ENCODE data around the gene CDK17. TPM values are rescaled to one million over a fixed set of nuclear protein-coding genes. Genes with fewer than 3 reads are reported as not detected.

The CDK17 gene
- total and polyA plus RNA-seq, 2 donors (not counting 1 experiment from before 2014, with no cell fraction given), result 50.0 to 109 TPM

DNA sequence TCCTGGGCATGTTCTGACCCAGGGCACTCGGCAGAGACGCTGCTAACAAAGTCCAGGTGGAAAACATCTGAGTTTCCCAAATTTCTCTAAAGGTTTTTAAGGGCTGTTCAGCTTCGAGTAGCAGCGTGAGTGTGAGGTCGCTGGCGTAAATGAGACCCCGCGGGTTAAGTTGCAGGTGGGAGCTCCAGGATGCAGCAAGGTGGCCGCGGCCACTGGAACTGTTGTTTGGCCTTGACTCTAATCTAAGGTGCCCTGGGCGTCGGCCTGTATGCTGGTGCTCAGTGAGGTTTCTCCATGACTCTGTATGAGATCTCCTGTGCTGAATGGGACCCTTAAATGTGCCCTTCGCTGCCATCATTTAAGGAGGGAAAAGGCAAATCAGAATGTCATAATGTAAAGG, 155.4 kb downstream of the CDK17 start:
- no peaks in the 10 kb centered on the region for H3K27me3 ChIP-seq (ENCODE audit: control insufficient read depth, insufficient read depth, low read length)
- TF ChIP-seq CTCF (conservative IDR thresholded peaks at IDR 0.05 in 1 of 2, IDR thresholded peaks at IDR 0.05 in 1 of 2; ENCODE audit: low read depth in 1 of 2, low read length in 2 of 2) (no peak), EZH2 (IDR thresholded peaks at IDR 0.05; ENCODE audit: low read length, missing control alignments) (no peak)
- DNase-seq (ENCODE audit: low read depth in 2 of 2), result no peak
- no peak overlapping the region for H3K27ac ChIP-seq (ENCODE audit: insufficient read depth, low read length)
- H3K9me3 ChIP-seq (ENCODE audit: control insufficient read depth, insufficient read depth, low read depth, low read length), result no peaks in the 10 kb centered on the region
- no peak overlapping the region for H3K4me2 ChIP-seq (ENCODE audit: extremely low read depth, insufficient read depth, low read length)
- no peak overlapping the region for H2AFZ ChIP-seq (ENCODE audit: low read length)
- no peak overlapping the region for H3K9ac ChIP-seq (ENCODE audit: insufficient read depth, low read length)
- H3K36me3 ChIP-seq (ENCODE audit: control insufficient read depth, insufficient read depth, low read length), result peaks cover 8% of the 10 kb centered on the region
- no peaks in the 10 kb centered on the region for H4K20me1 ChIP-seq (ENCODE audit: control insufficient read depth, extremely low read depth, insufficient read depth, low read length)
- no peak overlapping the region for H3K4me3 ChIP-seq (replicated peaks in 1 of 4; ENCODE audit: control extremely low read depth in 1 of 4, insufficient read depth in 1 of 4, low read depth in 3 of 4, low read length in 4 of 4)
- peaks cover 68% of the 10 kb centered on the region for H3K79me2 ChIP-seq (ENCODE audit: control insufficient read depth, insufficient read depth, low read length)
- H3K4me1 ChIP-seq (ENCODE audit: control insufficient read depth, extremely low read depth, insufficient read depth, low read length), result peaks cover 35% of the 10 kb centered on the region

- TF ChIP-seq CTCF (conservative IDR thresholded peaks at IDR 0.05 in 1 of 2, IDR thresholded peaks at IDR 0.05 in 1 of 2; ENCODE audit: low read depth in 1 of 2, low read length in 2 of 2) (no peak), EZH2 (IDR thresholded peaks at IDR 0.05; ENCODE audit: low read length, missing control alignments) (no peak)
- H3K79me2 ChIP-seq (ENCODE audit: control insufficient read depth, insufficient read depth, low read length), result peaks cover 69% of the 10 kb centered on the region
- peaks cover 5% of the 10 kb centered on the region for H3K36me3 ChIP-seq (ENCODE audit: control insufficient read depth, insufficient read depth, low read length)
- no peaks in the 10 kb centered on the region for H3K27me3 ChIP-seq (ENCODE audit: control insufficient read depth, insufficient read depth, low read length)
- peak overlapping the region; percentile 95 for H3K27ac ChIP-seq (ENCODE audit: insufficient read depth, low read length)
- H3K4me2 ChIP-seq (ENCODE audit: extremely low read depth, insufficient read depth, low read length), result no peak overlapping the region
- H2AFZ ChIP-seq (ENCODE audit: low read length), result no peak overlapping the region
- H3K9ac ChIP-seq (ENCODE audit: insufficient read depth, low read length), result no peak overlapping the region
- no peaks in the 10 kb centered on the region for H3K9me3 ChIP-seq (ENCODE audit: control insufficient read depth, insufficient read depth, low read depth, low read length)
- no peak overlapping the region for H3K4me3 ChIP-seq (replicated peaks in 1 of 4; ENCODE audit: control extremely low read depth in 1 of 4, insufficient read depth in 1 of 4, low read depth in 3 of 4, low read length in 4 of 4)
- H3K4me1 ChIP-seq (ENCODE audit: control insufficient read depth, extremely low read depth, insufficient read depth, low read length), result peaks cover 37% of the 10 kb centered on the region
- no peaks in the 10 kb centered on the region for H4K20me1 ChIP-seq (ENCODE audit: control insufficient read depth, extremely low read depth, insufficient read depth, low read length)
- DNase-seq (ENCODE audit: low read depth in 2 of 2), result no peak
Measured at GRCh38 chr12:96242597-96242996, 157.6 kb downstream of the CDK17 start.

- TF ChIP-seq EZH2 (IDR thresholded peaks at IDR 0.05; ENCODE audit: low read length, missing control alignments) (no peak), CTCF (conservative IDR thresholded peaks at IDR 0.05 in 1 of 2, IDR thresholded peaks at IDR 0.05 in 1 of 2; ENCODE audit: low read depth in 1 of 2, low read length in 2 of 2) (no peak)
Measured at GRCh38 chr12:96241846-96242256, 158.4 kb downstream of the CDK17 start.

More at GRCh38 chr12:96241846-96242256, 158.4 kb downstream of the CDK17 start:
- no peak overlapping the region for H3K4me3 ChIP-seq (replicated peaks in 1 of 4; ENCODE audit: control extremely low read depth in 1 of 4, insufficient read depth in 1 of 4, low read depth in 3 of 4, low read length in 4 of 4)
- H3K27ac ChIP-seq (ENCODE audit: insufficient read depth, low read length), result peak overlapping the region; percentile 95
- peaks cover 39% of the 10 kb centered on the region for H3K4me1 ChIP-seq (ENCODE audit: control insufficient read depth, extremely low read depth, insufficient read depth, low read length)
- H3K9ac ChIP-seq (ENCODE audit: insufficient read depth, low read length), result peak overlapping the region; percentile 71
- DNase-seq (ENCODE audit: low read depth in 2 of 2), result peak; percentile 80 to 82
- H3K4me2 ChIP-seq (ENCODE audit: extremely low read depth, insufficient read depth, low read length), result peak overlapping the region; percentile 53
- no peaks in the 10 kb centered on the region for H3K9me3 ChIP-seq (ENCODE audit: control insufficient read depth, insufficient read depth, low read depth, low read length)
- no peaks in the 10 kb centered on the region for H3K36me3 ChIP-seq (ENCODE audit: control insufficient read depth, insufficient read depth, low read length)
- H3K79me2 ChIP-seq (ENCODE audit: control insufficient read depth, insufficient read depth, low read length), result peaks cover 66% of the 10 kb centered on the region
- H2AFZ ChIP-seq (ENCODE audit: low read length), result no peak overlapping the region
- H3K27me3 ChIP-seq (ENCODE audit: control insufficient read depth, insufficient read depth, low read length), result no peaks in the 10 kb centered on the region
- no peaks in the 10 kb centered on the region for H4K20me1 ChIP-seq (ENCODE audit: control insufficient read depth, extremely low read depth, insufficient read depth, low read length)

Data from fibroblast of lung (primary cell).